HG03103 (cell line): Measurements from ENCODE around the gene FIGNL2.

ENCODE experiments used
- ATAC-seq: cut with Tn5 transposase; IDR thresholded peaks from one replicate; pipeline ENCODE4 v1.9.1; 2021; ENCODE audit warnings: low read depth; ENCODE audit not compliant: unreplicated experiment

Gene FIGNL2

DNA sequence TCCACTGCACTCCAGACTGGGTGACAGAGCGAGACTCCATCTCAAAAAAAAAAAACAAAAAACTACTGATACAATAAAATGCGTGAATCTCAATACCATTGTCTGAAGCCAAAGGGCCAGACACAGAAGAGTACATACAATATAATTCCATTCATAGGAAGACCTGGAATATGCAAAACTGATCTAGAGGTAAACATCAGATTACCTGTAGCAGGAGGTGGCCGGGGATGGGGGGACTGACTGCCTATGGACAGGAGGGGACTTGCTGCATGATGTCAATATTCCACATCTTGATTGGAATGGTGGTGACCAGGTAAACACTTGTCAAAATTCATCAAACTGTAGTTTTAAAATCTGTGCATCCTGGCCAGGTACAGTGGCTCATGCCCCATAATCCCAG, 12.5 kb upstream of the FIGNL2 start:
- ATAC-seq: no peak

DNA sequence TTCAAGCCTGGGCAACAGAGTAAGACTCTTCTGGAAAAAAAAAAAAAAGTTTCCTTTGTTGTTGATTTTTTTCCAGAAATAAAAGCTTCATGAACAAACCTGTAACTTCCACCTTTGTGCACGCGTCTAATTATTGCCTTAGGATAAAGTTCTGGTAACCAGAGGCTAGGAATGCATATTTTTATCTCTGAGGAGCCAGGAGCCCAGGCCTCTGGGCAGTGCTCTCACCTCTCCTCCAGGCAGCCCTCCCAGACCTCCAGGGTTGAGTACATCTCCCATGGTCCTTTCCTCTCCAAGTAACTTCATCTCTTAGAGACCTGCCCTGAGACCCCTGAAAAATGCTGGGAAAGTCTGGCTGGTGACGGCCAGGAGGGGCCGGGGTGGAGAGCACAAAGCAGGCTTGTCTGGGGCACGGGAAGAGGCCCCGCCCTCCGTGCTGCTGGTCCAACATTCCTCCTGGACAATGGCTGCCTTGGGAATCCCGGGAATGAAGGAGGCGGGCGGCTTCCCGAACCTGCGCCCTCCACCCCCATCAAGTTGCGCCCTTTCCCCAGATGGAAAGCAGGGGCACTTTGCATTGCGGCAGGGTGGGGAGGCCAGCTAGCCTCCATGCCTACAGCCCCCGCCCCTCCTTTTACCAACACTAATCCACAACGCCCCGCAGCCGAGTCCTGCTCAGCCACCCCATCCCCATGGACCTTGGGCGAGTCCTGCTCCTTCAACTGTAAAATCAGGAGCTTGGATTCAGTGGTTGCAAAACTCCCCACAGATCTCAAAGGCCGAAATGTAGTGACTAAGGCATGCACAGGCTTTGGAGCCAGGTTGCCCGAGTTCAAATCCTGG, 7.3 kb upstream of the FIGNL2 start:
- no peak for ATAC-seq

DNA sequence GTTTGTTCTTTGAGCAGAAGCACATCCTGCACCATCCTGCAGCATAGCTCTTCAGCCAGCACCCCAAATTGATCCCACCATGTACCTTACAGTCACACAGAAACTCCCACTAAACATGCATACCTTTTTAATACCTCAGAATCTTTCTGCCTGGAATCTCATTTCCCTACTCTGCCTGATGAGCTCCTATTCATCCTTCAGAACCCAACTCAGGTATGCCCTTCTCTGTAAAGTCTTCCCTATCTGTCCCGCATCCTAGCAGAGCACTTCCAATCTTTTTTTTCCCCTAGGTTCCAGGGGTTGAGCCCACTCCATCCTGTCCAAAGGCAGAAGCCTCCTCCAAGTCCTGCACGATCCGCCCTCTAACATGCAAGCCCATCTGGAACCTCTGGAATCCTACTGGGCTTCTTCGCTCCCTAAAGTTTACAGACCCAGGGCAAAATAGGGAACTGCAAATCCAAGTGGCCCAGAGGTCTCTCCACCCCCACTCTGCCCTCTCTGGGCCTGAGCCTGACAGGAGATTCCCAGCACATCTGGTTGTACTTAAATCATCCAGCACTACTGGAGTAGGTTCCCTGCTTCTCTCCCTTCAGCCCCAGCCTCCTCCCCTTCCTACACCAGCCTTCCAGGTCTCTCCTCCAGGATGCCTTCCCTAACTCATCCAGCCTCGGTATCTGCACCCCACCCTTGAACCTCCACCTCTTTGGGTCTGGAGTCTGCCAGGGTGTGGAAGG, 4.1 kb upstream of the FIGNL2 start:
- ATAC-seq: no peak

DNA sequence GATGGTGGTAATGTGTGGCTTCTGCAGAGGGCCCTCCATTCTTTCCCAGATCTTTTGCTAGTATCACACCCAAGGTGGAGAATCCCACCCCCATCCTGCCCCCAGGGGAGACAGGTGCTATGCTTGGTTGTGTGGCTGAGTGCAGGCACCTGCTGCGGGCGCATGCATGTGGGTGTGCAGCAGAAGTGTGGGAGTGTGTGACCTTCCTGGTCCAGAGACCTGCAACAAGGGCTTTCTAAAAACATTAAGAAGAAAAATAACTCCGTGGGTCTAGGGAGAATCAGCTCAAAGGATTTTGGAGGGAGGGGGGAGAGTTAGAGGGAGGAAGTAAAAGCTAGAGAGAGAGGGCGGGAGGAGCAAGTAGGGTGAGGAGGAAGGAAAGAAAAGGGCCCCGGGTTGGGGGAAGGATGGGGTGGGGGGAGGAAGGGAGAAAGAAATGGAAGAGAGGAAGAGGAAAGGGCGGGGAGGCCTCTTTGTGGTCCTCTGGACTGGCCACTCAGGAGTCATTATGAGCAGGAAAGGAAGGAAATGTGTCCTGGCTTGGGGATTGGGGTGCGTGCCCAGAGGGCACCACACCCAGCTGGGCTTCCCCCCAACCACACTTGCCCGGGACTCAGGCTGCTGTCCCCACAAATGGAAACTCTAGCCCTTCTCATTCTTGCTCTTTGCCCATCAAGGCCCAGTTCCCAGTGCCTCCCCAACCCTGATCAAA, 3.1 kb upstream of the FIGNL2 start:
- ATAC-seq: no peak

DNA sequence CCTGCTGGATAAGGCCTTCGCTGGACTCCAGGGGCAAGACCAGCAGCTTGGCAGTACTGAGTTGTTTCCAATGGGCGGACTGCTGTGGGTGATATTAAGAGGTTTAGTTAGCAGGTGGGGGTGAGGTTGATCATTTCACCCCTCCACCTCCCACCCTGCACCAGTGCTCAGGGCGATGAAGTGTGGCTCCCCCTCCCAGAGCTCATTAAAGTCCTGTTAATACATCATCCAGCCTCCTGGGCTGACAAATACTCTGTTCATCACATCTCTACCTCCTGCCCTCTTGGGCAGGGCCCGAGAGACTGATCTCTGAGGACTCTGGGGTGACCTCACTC, 2.4 kb upstream of the FIGNL2 start:
- no peak for ATAC-seq

GRCh38 chr12:51850081-51850964, 1.8 kb upstream of the FIGNL2 start:
- no peak for ATAC-seq

GRCh38 chr12:51848841-51849735, 570 bp upstream of the FIGNL2 start:
- no peak for ATAC-seq

- ATAC-seq: no peak
These were observed 734 bp downstream of the FIGNL2 start for GRCh38 chr12:51847643-51848325.

DNA sequence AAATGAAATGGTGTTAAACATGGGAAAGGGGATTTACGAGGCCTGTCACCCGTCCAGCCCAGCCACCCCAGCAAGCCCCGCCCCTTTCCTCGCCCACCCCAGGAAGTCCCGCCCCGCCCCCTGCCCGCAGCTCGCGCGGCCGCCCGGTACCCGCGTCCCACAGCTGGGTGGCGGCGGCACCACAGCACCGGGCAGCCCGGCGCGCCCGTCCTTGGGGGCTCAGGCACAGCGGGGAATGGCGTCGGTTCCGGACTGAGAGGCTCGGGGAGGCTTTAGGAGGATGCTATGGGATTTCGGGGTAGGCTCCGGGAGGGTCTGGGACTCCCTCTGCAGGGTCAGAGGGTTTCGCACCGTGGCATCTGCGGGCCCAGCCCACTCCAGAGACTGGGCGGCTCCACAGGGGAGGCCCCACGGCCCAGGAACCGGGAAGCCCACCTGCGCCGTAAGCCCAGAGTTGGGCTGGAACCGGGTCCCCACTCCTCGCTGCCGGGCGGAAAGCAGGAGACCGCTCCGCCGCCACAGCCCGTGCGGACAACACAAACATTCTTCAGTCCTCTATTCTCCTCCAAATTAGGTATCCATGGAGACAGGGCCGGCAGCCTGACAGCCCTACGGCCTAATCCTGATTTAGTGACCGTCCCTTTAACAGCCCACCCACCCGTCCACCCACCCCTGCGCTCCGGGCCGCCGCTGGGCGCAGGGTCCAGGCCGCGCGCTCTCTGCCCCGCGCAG, 1.4 kb downstream of the FIGNL2 start:
- no peak for ATAC-seq

- ATAC-seq: no peak
These were observed 2.2 kb downstream of the FIGNL2 start for GRCh38 chr12:51846271-51846691.

- no peak for ATAC-seq
These were observed 3.0 kb downstream of the FIGNL2 start for GRCh38 chr12:51845482-51845881.

DNA sequence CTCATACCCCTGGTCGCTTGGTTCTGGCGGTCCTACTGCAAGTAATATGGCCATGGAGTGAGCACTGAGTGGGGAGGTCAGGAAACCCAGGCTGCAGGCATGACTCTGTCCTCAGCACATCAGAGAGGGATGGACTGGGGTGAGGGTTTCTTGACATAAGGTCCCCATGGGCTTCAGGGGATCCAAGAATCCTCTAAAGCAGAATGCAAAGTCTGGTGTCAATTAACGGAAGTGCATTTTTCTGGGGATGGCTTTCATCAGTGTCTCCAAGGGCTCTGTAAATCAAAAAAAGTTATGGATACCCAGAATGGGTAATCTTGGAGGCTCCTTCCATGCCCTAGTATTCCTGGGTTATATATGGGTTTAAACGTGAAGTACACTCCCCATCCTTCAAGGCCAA, 3.7 kb downstream of the FIGNL2 start:
- ATAC-seq: no peak

DNA sequence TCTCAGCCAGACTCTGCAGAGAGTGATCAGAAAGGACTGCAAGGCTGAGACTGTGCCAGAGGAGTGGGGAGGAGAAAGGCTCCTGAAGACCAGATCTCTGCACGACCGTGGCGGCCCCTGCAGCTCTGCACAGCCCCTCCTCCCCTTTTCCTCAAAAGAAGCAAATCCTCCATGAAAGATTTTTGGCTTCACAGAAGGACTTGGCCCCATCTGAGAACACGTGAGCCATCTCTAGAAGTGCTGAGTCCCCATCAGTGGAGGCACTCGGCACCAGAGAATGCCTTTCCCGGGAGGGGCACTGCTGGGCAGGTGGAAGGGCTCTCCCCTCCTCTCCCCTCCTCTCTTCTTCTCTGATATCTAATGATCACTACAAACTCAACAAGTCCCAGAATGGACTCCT, 6.8 kb downstream of the FIGNL2 start:
- no peak for ATAC-seq

DNA sequence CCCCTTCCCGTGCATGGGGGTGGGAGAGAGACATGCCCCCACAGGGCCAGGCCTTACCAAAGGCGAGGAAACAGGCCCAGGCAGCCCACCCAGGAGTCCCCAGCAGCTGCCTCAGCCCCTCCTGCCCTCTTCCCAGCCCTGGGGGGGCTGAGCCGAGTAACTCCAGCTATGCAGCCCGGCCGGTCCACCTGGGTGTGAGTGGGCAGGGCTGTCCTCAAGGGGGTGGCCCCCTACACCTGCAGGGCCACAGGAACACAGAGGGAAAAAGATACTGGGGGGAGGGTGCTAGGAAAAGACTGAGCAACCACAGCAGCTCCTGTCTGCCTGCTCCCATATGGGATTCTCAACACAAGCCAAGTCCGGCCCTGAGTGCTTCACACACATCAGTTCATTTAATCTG, 7.6 kb downstream of the FIGNL2 start:
- no peak for ATAC-seq

GRCh38 chr12:51839310-51839947, 9.1 kb downstream of the FIGNL2 start:
- ATAC-seq: no peak

- ATAC-seq: no peak
These were observed 9.8 kb downstream of the FIGNL2 start for GRCh38 chr12:51838762-51839161.

DNA sequence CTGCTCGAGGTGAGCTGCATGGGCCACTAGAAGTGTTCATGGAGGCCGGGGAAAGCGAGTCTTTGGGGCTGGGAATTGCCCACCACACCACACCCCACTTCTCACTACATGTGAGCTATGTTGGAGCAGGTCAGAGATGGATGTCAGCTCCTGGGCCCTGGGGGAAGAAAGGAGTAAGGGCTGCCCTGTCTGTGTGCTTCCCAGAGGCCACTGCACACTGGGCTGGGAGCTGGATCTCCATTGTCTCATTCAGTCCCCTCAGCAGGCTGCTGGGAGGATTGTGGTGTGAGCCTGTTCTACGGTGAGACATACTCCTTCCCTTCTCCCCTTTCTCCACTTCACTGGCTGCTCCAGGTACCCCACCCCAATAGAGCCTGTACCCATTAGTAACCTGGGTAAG, 10.5 kb downstream of the FIGNL2 start:
- ATAC-seq: no peak

DNA sequence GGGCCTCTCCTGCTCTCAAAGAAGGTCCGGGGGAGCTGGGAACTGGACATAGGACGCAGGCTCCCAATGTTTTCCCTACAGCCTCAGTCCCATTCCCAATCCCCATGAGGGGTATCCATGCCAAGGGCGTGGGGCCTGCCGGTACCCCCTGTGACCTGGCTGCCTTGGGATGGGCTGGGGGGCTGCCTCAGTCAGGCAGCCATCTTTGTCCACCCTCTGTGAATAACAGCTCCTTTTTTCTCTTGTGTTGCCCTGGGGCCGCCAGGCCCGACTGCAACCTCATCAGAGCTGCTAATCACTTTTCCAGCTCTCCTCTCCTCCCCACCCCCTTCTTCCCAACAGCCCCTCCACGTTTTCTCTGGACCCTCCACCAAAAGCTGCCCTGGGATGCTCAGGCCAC, 11.2 kb downstream of the FIGNL2 start:
- no peak for ATAC-seq
